ENCODE measurements around the gene CYP26B1. TPM values are rescaled to one million over a fixed set of nuclear protein-coding genes. Genes with fewer than 3 reads are reported as not detected.

Gene CYP26B1
- total RNA-seq, 6 experiments from 2014 or later = 0.81 to 4.0 (median 1.8) TPM

DNA sequence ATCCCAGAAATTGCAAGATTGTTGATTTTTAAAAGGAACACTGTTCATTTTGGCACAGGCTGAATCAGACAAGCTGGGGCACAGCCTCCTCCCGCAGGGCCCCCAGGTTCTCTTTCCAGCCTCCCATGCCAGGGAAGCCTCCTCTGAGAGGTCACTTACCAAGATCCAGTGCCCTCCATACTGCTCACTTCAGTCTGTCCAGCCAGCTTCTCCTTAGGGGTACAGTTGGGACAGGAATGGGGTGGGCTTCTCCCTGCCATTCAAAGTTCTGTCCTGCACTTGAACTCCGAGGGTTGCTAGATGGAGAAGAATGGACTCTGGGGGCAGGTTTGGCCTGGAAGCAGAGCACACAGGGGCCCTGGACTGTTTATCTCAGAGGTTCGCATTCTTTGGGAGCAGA lies 7.5 kb upstream of the CYP26B1 start:
- Histone ChIP-seq H3K4me3 (no peak overlapping the region), H3K27ac (no peak overlapping the region), H3K27me3 (no peaks in the 10 kb centered on the region), H3K9me3 (no peaks in the 10 kb centered on the region), H3K36me3 (no peaks in the 10 kb centered on the region), H3K4me1 (peaks cover 0 to under 1% (median under 1%) of the 10 kb centered on the region in 4 donors)
- intact Hi-C loops (cut with DNase I) = loop anchor here in 1 of 2 donors (10.0 kb wide), 2 partner anchors 350 to 610 kb away; no protein-coding TSS in a partner anchor
- ATAC-seq = no peak
- TF ChIP-seq POLR2A (IDR thresholded peaks at IDR 0.05) = no peak
- TF ChIP-seq, protein P1, sequence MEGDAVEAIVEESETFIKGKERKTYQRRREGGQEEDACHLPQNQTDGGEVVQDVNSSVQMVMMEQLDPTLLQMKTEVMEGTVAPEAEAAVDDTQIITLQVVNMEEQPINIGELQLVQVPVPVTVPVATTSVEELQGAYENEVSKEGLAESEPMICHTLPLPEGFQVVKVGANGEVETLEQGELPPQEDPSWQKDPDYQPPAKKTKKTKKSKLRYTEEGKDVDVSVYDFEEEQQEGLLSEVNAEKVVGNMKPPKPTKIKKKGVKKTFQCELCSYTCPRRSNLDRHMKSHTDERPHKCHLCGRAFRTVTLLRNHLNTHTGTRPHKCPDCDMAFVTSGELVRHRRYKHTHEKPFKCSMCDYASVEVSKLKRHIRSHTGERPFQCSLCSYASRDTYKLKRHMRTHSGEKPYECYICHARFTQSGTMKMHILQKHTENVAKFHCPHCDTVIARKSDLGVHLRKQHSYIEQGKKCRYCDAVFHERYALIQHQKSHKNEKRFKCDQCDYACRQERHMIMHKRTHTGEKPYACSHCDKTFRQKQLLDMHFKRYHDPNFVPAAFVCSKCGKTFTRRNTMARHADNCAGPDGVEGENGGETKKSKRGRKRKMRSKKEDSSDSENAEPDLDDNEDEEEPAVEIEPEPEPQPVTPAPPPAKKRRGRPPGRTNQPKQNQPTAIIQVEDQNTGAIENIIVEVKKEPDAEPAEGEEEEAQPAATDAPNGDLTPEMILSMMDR (IDR thresholded peaks at IDR 0.05) = no peak
- DNase-seq = no peak
- 63% methylated on average over 2 of the region's 3 CpGs for WGBS (ENCODE audit: insufficient coverage, low coverage, low lambda C conversion rate, missing lambda C conversion rate)

DNA sequence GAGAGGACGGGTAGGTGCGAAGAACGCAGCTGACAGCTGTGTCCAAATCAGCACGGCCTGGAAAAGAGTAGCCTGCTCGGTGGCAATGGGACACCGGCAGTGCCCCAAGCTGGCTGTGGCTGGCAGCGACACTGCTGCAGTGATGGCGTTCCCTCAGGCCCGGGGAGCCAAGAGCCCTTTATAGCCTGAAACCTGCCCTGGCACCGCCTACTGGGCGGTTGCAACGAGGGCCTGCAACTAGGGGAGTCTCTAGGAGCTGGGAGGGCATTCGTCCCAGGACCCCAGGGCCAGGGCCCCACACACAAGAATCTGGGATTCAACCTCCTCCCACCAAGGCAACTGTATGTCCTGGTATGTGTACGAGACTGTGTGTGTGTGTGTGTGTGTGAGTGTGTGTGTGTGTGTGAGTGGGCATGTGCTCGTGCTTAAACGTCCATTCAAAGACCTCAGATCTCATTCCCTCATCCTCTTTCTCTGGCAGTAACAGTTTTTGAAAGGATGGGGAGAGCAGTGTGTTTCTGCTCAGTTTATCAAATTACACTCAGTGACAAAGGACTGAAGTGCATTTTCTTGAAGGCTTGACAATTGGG lies 6.8 kb upstream of the CYP26B1 start:
- DNase-seq = no peak
- 68% methylated on average over 5 of the region's 16 CpGs for WGBS (ENCODE audit: insufficient coverage, low coverage, low lambda C conversion rate, missing lambda C conversion rate)
- TF ChIP-seq, protein P1 (IDR thresholded peaks at IDR 0.05) = no peak
- no peak for TF ChIP-seq POLR2A (IDR thresholded peaks at IDR 0.05)
- H3K27me3 ChIP-seq = peaks cover 0 to 3% of the 10 kb centered on the region in 2 donors
- peaks cover 0 to 7% (median 2%) of the 10 kb centered on the region in 4 donors for H3K4me1 ChIP-seq
- intact Hi-C loops (cut with DNase I) = loop anchor here in 1 of 2 donors (5.0 to 10.0 kb wide), 3 partner anchors 232 to 610 kb away; no protein-coding TSS in a partner anchor
- no peak overlapping the region for H3K4me3 ChIP-seq
- no peaks in the 10 kb centered on the region for H3K9me3 ChIP-seq
- no peak for ATAC-seq
- H3K27ac ChIP-seq = no peak overlapping the region
- H3K36me3 ChIP-seq = no peaks in the 10 kb centered on the region

DNA sequence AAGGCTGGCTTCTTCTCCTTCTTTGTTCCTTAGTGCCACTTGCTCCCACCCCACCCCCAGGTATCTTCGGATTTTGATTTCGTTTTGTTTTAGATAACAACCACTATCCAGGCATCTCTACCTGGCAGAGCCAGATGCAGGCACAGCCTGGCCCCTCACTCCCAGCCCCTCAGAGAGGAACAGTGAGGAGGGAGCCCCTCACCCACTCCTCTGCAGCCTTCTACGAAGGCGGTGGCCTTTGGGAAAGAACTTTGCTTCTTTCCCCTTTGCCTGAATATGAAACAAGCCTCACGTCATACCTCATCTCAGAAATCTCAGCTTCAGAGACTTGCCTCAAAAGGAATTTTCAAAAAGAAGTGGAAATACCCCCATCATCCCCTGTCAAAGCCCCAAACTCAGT lies 6.3 kb upstream of the CYP26B1 start:
- H3K27me3 ChIP-seq = peaks cover 0 to 7% of the 10 kb centered on the region in 2 donors
- DNase-seq (no peak), ATAC-seq (no peak)
- peaks cover 0 to 13% (median 2%) of the 10 kb centered on the region in 4 donors for H3K4me1 ChIP-seq
- H3K27ac ChIP-seq = no peak overlapping the region
- WGBS (ENCODE audit: insufficient coverage, low coverage, low lambda C conversion rate, missing lambda C conversion rate) = 73% methylated on average over 4 of the region's 5 CpGs
- no peaks in the 10 kb centered on the region for H3K9me3 ChIP-seq
- H3K4me3 ChIP-seq = no peak overlapping the region
- H3K36me3 ChIP-seq = no peaks in the 10 kb centered on the region
- no peak for TF ChIP-seq POLR2A (IDR thresholded peaks at IDR 0.05)
- TF ChIP-seq, protein P1 (IDR thresholded peaks at IDR 0.05) = no peak
- intact Hi-C loops (cut with DNase I) = loop anchor here in 1 of 2 donors (5.0 to 10.0 kb wide), 3 partner anchors 232 to 609 kb away; no protein-coding TSS in a partner anchor

DNA sequence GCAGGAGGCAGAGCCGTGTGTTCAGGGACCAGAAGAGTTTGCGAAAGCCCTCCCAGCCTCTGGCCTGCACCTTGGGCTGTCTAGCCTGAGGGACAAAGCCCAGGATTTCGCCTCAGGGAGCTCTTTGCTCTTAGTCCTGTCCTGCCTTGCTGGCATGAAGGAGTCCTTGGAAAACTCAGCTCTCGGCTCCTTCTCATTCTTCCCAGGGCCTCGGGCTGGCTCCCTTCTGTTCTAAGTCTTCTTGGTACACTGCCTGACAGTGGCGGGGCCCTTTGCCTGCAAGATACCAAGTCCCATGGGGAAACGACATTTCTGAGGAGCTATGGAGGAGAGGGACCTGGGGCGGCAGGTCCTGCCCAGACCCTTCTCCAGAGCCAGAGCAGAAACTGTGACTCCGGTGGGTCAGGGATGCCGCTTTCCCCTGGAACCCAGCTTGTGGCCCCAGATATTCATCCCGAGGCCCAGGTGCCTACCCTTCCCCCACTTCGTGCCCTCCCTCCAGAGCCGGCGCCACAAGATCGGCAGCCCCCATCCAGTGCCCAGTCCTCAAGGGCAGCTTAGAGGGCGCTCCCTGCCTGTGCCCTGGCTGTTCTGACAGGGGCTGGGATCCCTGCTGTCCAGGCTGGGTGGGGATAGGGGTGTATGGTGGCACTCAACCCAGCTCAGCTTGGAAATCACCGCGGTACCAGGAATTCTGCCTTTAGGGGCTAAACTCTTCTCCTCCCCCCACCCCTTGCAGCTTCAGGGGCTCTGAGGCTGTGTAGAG lies 5.5 kb upstream of the CYP26B1 start:
- intact Hi-C loops (cut with DNase I) = loop anchor here in 1 of 2 donors (5.0 to 10.0 kb wide), 3 partner anchors 231 to 608 kb away; no protein-coding TSS in a partner anchor
- TF ChIP-seq, protein P1 (IDR thresholded peaks at IDR 0.05) = no peak
- Histone ChIP-seq H3K27me3 (peaks cover 0 to 7% of the 10 kb centered on the region in 2 donors), H3K4me1 (peaks cover 0 to 14% (median 2%) of the 10 kb centered on the region in 4 donors), H3K36me3 (no peaks in the 10 kb centered on the region), H3K27ac (no peak overlapping the region), H3K4me3 (no peak overlapping the region), H3K9me3 (no peaks in the 10 kb centered on the region)
- ATAC-seq (no peak), DNase-seq (no peak)
- whole genome bisulfite sequencing (ENCODE audit: insufficient coverage, low coverage, low lambda C conversion rate, missing lambda C conversion rate) = 51% methylated on average over 6 of the region's 18 CpGs
